GM18526 (cell line): ENCODE results near the gene ZNF804A.

ENCODE experiments used
- POLR2A ChIP-seq: IDR thresholded peaks from 3 replicates; pipeline ENCODE4 v1.6.1; 2011; ENCODE audit not compliant: insufficient read length; ENCODE audit errors: extremely low read depth

Gene ZNF804A

DNA sequence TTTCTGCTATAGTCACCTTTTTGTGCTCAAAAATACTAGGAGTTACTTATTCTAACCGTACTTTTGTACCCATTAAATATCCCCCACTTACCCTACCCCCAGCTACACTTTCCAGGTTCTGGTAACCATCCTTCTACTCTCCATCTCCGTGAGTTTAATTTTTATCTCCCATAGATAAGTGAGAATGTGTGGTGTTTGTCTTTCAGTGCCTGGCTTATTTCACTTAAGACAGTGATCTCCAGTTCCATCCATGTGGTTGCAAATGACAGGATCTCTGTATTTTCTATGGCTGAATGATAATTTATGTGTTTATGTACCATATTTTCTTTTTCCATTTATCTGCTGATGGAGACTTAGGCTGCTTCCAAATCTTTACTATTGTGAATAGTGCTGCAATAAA, 323.3 kb downstream of the ZNF804A start:
- TF ChIP-seq POLR2A, result no peak

DNA sequence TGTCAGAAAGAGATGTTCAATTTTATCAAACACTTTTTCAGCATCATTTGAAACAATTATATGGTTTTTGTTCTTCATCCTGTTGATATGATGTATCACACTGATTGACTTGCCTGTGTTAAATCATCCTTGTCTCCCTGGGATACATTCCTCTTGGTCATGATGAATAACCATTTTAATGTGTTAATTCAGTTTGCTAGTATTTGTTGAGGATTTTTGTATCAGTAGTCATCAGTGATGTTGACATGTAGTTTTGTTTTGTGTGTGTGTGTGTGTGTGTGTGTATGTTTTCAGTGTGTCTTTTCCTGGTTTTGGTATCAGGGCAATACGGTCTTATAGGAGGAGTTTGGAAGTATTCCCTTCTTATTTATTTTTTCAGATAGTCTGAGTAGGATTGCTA, 325.4 kb downstream of the ZNF804A start:
- TF ChIP-seq POLR2A, result no peak

DNA sequence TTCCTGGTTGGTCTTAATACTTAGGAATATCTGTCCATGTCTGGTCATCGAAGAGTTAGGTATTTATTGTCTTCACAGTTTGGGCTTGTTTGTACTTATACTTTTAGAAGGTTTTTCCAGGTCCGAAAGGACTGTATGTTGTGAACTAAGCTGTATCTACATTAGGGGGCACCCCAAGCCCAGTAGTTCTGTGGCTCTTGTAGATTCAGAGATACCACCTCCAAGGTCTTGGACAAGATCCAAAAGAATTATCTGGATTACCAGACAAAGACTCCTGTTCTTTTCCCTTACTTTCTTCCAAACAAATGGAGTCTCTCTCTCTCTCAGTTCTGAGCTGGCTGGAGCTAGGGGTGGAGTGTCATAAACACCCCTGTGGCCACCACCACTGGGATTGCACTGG, 328.7 kb downstream of the ZNF804A start:
- no peak for TF ChIP-seq POLR2A

GRCh38 chr2:184936761-184937160, 338.4 kb downstream of the ZNF804A start:
- TF ChIP-seq POLR2A, result no peak

DNA sequence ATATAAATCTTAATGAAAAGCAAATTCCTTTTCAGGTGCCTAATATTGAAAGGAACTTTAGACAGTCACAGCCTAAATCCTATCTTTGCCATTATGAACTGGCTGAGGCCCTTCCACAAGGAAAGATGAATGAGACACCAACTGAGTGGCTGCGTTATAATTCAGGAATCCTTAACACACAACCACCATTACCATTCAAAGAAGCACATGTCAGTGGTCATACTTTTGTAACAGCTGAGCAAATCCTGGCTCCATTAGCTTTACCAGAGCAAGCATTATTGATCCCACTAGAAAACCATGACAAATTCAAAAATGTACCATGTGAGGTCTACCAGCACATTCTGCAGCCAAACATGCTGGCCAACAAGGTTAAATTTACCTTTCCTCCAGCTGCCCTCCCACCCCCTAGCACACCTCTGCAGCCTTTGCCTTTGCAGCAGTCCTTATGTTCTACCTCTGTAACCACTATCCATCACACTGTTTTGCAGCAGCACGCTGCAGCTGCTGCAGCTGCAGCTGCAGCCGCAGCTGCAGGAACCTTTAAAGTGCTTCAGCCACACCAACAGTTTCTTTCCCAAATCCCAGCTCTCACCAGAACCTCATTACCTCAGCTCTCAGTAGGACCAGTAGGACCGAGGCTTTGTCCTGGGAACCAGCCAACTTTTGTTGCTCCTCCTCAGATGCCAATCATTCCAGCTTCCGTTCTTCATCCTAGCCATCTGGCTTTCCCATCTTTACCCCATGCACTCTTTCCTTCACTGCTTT, 340.1 kb downstream of the ZNF804A start:
- TF ChIP-seq POLR2A, result no peak

DNA sequence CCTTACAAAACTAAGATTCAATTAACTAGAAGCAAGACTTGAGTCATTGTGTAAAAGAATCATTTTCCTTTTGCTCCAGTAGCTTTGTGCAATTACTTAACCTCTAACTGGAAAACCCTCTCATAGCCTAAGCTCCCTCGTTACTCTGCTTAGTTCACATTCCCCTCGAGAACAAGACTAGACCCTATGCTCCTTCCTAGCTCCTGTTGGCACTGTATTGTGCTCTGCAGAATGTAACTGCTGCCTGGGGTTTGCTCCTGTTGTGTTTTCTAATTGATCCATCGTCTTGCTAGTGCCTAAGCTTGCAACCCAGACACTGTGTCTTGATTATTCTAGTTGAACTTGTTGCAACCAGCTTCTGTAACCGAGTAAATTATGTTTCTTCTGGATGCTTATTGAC, 347.0 kb downstream of the ZNF804A start:
- TF ChIP-seq POLR2A, result no peak

DNA sequence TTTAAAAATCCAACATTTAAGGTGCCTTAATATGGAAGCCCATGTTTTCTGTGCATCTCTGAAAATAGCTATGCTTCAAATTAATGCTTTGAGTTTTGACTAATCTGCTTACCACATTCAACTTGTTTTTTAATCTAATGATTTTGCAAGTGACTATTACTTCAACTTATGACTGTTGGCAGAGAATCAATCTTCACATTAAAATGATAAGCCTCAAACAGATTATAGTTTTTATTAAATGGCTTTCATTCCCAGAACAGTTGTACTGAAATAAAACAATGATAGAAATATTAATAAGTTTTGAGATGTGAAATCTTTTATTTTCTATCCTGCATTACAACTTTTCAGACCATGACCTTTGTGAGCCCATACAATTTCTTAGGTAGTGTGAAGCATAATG, 347.5 kb downstream of the ZNF804A start:
- no peak for TF ChIP-seq POLR2A

- TF ChIP-seq POLR2A, result no peak
Measured at GRCh38 chr2:184956856-184957255, 358.5 kb downstream of the ZNF804A start.

DNA sequence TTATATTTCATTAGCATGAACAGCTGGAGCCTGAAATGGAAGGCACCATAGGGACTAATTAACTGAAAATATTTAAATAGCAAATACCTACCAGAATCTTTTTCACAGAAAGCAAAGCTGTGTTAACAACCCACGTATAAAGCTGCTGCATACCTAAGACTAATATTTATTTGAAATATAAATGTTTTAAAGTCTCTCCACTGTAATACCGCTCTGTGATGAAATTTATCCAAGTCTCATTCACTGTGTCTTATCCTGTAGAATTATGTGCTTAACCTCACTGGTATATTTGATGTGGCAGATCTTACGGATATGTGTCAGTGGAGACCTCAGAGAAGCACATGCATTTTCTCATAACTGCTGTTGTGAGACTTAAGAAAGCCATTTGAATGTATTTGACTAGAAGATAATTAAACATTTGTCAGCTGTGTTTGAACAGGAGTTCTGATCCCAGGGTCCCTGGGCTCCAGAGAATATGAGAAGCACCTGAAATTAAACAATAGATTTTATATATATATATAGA, 373.3 kb downstream of the ZNF804A start:
- no peak for TF ChIP-seq POLR2A
